PFSK-1 (cell line): ENCODE measurements around the gene PLXNA1.

ENCODE experiments used
- FOXP2 ChIP-seq: optimal IDR thresholded peaks from 2 replicates; pipeline ENCODE3; 2011; ENCODE audit warnings: borderline replicate concordance, control low read depth, inconsistent platforms; ENCODE audit not compliant: insufficient read depth; ENCODE audit errors: extremely low read length, extremely low read depth
- POLR2AphosphoS5 ChIP-seq: IDR thresholded peaks from 2 replicates; pipeline ENCODE4 v1.6.1; 2012; ENCODE audit warnings: low read depth, mild to moderate bottlenecking, control low read depth, low read length, moderate library complexity
- SIN3A ChIP-seq: IDR thresholded peaks from 2 replicates; pipeline ENCODE4 v1.6.1; 2012; ENCODE audit warnings: mild to moderate bottlenecking, low read length, moderate library complexity, borderline replicate concordance; ENCODE audit not compliant: insufficient read depth

- TF ChIP-seq POLR2AphosphoS5: no peak
- TF ChIP-seq SIN3A: no peak
- no peak for TF ChIP-seq FOXP2
Measured at GRCh38 chr3:126996905-126997304, 14.0 kb downstream of the PLXNA1 start.
